Measurements from ENCODE around the gene LDLRAD4.

Gene LDLRAD4

DNA sequence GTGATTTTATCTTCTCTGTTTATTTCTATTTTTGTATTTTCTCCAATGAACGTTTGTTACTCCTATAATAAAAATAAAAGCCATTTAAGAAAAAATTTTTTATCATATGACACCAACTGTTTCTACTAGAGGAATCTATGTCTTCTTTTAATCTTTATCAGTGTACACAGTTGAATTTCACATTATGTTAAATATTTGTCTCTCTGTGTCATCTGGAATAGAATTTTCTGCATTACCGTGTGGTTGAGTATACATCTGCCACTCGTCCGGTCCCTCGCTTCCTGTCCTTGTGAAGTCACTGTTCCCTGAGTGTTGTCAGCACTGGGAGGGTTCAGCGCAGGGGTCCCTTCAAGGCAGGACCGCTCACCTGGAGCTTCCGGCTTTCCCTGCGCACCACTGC is 99.2 kb downstream of the LDLRAD4 start:
- Histone ChIP-seq H3K27ac (ENCODE audit: low read length) (no peak overlapping the region), H3K9me3 (ENCODE audit: insufficient read depth, low read length, severe bottlenecking) (peaks cover 11% of the 10 kb centered on the region), H3K27me3 (ENCODE audit: insufficient read depth, low read length, poor library complexity) (no peaks in the 10 kb centered on the region), H3K4me1 (ENCODE audit: insufficient read depth, low read length) (peaks cover 13% of the 10 kb centered on the region), H3K9ac (ENCODE audit: low read depth, low read length) (no peak overlapping the region), H3K36me3 (ENCODE audit: insufficient read depth, low read length) (peaks cover 8% of the 10 kb centered on the region), H2AFZ (ENCODE audit: low read depth, low read length) (no peak overlapping the region), H3K4me2 (ENCODE audit: insufficient read depth, low read length) (no peak overlapping the region), H3K79me2 (ENCODE audit: insufficient read depth, low read length) (peaks cover 11% of the 10 kb centered on the region; the same call in 1 of the 2 replicates), H4K20me1 (ENCODE audit: insufficient read depth, low read length) (no peaks in the 10 kb centered on the region), H3K4me3 (ENCODE audit: low read depth in 1 of 2, low read length in 2 of 2) (no peak overlapping the region)
- no peak for TF ChIP-seq EZH2 (IDR thresholded peaks at IDR 0.05; ENCODE audit: borderline replicate concordance, low read depth, low read length, severe bottlenecking)
- no peak for TF ChIP-seq CTCF (IDR thresholded peaks at IDR 0.05; ENCODE audit: borderline replicate concordance, extremely low read depth, low read length, poor library complexity, severe bottlenecking)
- DNase-seq (no peak), ATAC-seq (ENCODE audit: insufficient read depth, low read depth) (no peak)

DNA sequence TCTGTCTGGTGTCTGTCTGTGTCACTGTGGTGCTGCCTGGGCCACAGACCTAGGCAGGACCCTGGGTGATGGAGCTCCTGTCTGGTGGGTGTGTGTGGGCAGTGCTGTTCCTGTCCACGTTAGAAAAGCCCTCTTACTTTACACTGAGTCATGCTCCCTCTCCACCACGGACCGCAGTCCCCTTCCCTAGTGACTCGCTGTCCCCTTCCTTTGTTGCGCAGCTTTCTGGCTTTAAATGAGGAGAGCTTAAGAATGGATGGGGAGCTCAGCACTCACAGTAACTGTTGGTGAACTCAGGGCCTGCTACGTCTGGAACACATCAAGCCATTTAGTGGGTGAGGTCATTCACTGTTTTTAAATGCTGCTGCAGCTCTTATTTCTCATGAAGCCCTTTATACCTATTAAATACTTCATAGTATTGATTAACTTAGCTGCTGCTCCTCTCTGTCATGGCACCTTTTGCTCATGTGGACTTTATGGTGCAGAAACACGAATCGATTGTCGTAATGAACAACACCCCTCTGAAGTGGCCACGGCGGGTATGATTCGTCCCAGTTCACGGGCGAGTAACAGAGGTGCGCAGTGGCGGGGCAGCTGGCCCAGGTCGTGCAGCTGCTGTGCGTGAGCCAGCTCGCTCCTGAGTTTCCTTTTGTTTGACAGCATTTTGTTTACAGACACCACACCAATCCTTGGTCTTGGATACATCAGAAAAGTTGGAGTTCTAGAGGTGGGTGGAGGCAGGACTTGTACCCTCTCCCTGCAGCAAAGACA is 100.4 kb downstream of the LDLRAD4 start:
- H2AFZ ChIP-seq (ENCODE audit: low read depth, low read length): no peak overlapping the region
- peaks cover 14% of the 10 kb centered on the region for H3K79me2 ChIP-seq (ENCODE audit: insufficient read depth, low read length)
- peaks cover 8% of the 10 kb centered on the region for H3K36me3 ChIP-seq (ENCODE audit: insufficient read depth, low read length)
- TF ChIP-seq EZH2 (IDR thresholded peaks at IDR 0.05; ENCODE audit: borderline replicate concordance, low read depth, low read length, severe bottlenecking): no peak
- TF ChIP-seq CTCF (IDR thresholded peaks at IDR 0.05; ENCODE audit: borderline replicate concordance, extremely low read depth, low read length, poor library complexity, severe bottlenecking): no peak
- H3K4me1 ChIP-seq (ENCODE audit: insufficient read depth, low read length): peaks cover 10% of the 10 kb centered on the region
- H3K9me3 ChIP-seq (ENCODE audit: insufficient read depth, low read length, severe bottlenecking): peaks cover 11% of the 10 kb centered on the region
- H3K9ac ChIP-seq (ENCODE audit: low read depth, low read length): no peak overlapping the region
- no peaks in the 10 kb centered on the region for H3K27me3 ChIP-seq (ENCODE audit: insufficient read depth, low read length, poor library complexity)
- ATAC-seq (ENCODE audit: insufficient read depth, low read depth) (no peak), DNase-seq (no peak)
- no peak overlapping the region for H3K4me2 ChIP-seq (ENCODE audit: insufficient read depth, low read length)
- H3K27ac ChIP-seq (ENCODE audit: low read length): no peak overlapping the region
- H3K4me3 ChIP-seq (ENCODE audit: low read depth in 1 of 2, low read length in 2 of 2): no peak overlapping the region
- H4K20me1 ChIP-seq (ENCODE audit: insufficient read depth, low read length): no peaks in the 10 kb centered on the region

- peaks cover 10% of the 10 kb centered on the region for H3K4me1 ChIP-seq (ENCODE audit: insufficient read depth, low read length)
- H4K20me1 ChIP-seq (ENCODE audit: insufficient read depth, low read length): no peaks in the 10 kb centered on the region
Observed at GRCh38 chr18:13319629-13320028, 101.1 kb downstream of the LDLRAD4 start.

More at GRCh38 chr18:13319629-13320028, 101.1 kb downstream of the LDLRAD4 start:
- Histone ChIP-seq H3K9ac (ENCODE audit: low read depth, low read length) (no peak overlapping the region), H3K4me2 (ENCODE audit: insufficient read depth, low read length) (no peak overlapping the region), H3K27me3 (ENCODE audit: insufficient read depth, low read length, poor library complexity) (no peaks in the 10 kb centered on the region), H3K9me3 (ENCODE audit: insufficient read depth, low read length, severe bottlenecking) (peaks cover 8% of the 10 kb centered on the region), H2AFZ (ENCODE audit: low read depth, low read length) (no peak overlapping the region), H3K36me3 (ENCODE audit: insufficient read depth, low read length) (peaks cover 3% of the 10 kb centered on the region), H3K79me2 (ENCODE audit: insufficient read depth, low read length) (peaks cover 12% of the 10 kb centered on the region), H3K27ac (ENCODE audit: low read length) (no peak overlapping the region), H3K4me3 (ENCODE audit: low read depth in 1 of 2, low read length in 2 of 2) (no peak overlapping the region)
- ATAC-seq (ENCODE audit: insufficient read depth, low read depth) (no peak), DNase-seq (no peak)
- TF ChIP-seq EZH2 (IDR thresholded peaks at IDR 0.05; ENCODE audit: borderline replicate concordance, low read depth, low read length, severe bottlenecking) (no peak), CTCF (IDR thresholded peaks at IDR 0.05; ENCODE audit: borderline replicate concordance, extremely low read depth, low read length, poor library complexity, severe bottlenecking) (no peak)

Measured in DND-41 (cell line).